Thyroid gland (tissue), 4 donors: ENCODE data around the gene NIP7. TPM values are rescaled to one million over a fixed set of nuclear protein-coding genes. Genes with fewer than 3 reads are reported as not detected.

Experiments
- DNase-seq, 2 donors: peaks; one replicate each; pipeline ENCODE4 v3.0.0-alpha.2; 2019
- H3K27ac ChIP-seq, 3 donors: fragments of 200-600 bp; sonication (generic); 1 replicate in 2 of 3; 2 replicates in 1 of 3; pipeline ENCODE4 v1.5.1; 2016 to 2019; ENCODE audit warnings: mild to moderate bottlenecking in 1 of 3, moderate library complexity in 1 of 3
- H3K27me3 ChIP-seq: fragments of 200-600 bp; sonication (generic); one replicate; pipeline ENCODE4 v1.5.1; 2019
- H3K36me3 ChIP-seq, 2 donors: fragments of 200-600 bp; sonication (generic); one replicate each; pipeline ENCODE4 v1.5.1; 2016 to 2019
- H3K4me1 ChIP-seq, 2 donors: fragments of 200-600 bp; sonication (generic); one replicate each; pipeline ENCODE4 v1.5.1; 2017 to 2019
- H3K4me3 ChIP-seq, 3 donors: fragments of 200-600 bp; sonication (generic); replicated peaks in 1 of 3; 1 replicate in 2 of 3; 2 replicates in 1 of 3; pipeline ENCODE4 v1.5.1; 2016; ENCODE audit warnings: mild to moderate bottlenecking in 1 of 3
- H3K9me3 ChIP-seq: fragments of 200-600 bp; sonication (generic); one replicate; pipeline ENCODE4 v1.5.1; 2017
- POLR2A ChIP-seq, 2 donors: fragments of 450-650 bp; IDR thresholded peaks; one replicate each; pipeline ENCODE4 v1.6.1; 2017; ENCODE audit warnings: antibody characterized with exemption in 2 of 2, mild to moderate bottlenecking in 2 of 2, moderate library complexity in 1 of 2
- WGBS, 2 donors: methylation state at CpG; one replicate each; pipeline ENCODE4 v1.1.5; 2017; 5-methylcytosine and 5-hydroxymethylcytosine counted together
- intact Hi-C: fragments of 100-400 bp; cut with DNase I; formaldehyde crosslinking; loops from one replicate; pipeline ENCODE4 v1.15.1; 2023
- total RNA-seq, 4 donors: library from RNA; depleted of rRNA; stranded (reverse); fragments of >200 nt; gene quantifications; one replicate each; pipeline ENCODE4 v1.2.3, GENCODE V29; 2016
- TF ChIP-seq, protein P1 (sequence below), 6 experiments: fragments of 200-600 bp in 3 of 6; fragments of 450-650 bp in 3 of 6; sonication (generic) in 3 of 6; IDR thresholded peaks; one replicate each; pipeline ENCODE4 v1.5.1; 2016 to 2019; ENCODE audit warnings: antibody characterized with exemption in 6 of 6, mild to moderate bottlenecking in 2 of 6, inconsistent platforms in 1 of 6, moderate library complexity in 1 of 6

The NIP7 gene
- total RNA-seq, 4 donors from 2014 or later, result 9.8 to 17.5 (median 14.7) TPM

DNA sequence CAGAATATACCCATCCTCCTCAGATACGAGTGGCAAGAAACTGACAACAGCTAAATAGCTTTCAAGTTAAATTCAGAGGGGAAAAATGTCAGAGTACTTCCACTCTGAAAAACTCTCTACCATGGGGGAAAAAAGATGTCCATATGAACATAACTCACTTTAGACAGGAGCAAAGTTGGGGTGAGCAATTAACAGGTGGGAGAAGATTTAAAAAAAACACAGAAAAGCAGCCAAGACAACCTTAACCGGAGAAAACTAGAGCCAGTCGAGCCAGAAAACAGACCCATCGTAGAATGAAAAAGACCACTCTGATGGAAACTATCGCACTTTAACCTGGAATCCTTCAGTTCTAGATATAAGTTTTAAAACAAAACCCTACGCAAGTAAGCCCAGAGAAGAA, 45.4 kb downstream of the NIP7 start:
- peak overlapping the region; percentile 19 to 74 (median 23) for H3K4me3 ChIP-seq
- TF ChIP-seq, protein P1, sequence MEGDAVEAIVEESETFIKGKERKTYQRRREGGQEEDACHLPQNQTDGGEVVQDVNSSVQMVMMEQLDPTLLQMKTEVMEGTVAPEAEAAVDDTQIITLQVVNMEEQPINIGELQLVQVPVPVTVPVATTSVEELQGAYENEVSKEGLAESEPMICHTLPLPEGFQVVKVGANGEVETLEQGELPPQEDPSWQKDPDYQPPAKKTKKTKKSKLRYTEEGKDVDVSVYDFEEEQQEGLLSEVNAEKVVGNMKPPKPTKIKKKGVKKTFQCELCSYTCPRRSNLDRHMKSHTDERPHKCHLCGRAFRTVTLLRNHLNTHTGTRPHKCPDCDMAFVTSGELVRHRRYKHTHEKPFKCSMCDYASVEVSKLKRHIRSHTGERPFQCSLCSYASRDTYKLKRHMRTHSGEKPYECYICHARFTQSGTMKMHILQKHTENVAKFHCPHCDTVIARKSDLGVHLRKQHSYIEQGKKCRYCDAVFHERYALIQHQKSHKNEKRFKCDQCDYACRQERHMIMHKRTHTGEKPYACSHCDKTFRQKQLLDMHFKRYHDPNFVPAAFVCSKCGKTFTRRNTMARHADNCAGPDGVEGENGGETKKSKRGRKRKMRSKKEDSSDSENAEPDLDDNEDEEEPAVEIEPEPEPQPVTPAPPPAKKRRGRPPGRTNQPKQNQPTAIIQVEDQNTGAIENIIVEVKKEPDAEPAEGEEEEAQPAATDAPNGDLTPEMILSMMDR (IDR thresholded peaks at IDR 0.05), result no peak
- TF ChIP-seq POLR2A (IDR thresholded peaks at IDR 0.05), result no peak
- H3K36me3 ChIP-seq, result peaks cover 12 to 22% of the 10 kb centered on the region in 2 donors
- no peak for DNase-seq
- WGBS, 2 donors, result 7 to 8% methylated on average over 6 of the region's 6 CpGs
- intact Hi-C loops, result loop anchor here (10.0 kb wide), 1 partner anchor 50 kb away; the partner anchor contains the start of genes COG8, NIP7 and PDF
- no peaks in the 10 kb centered on the region for H3K9me3 ChIP-seq
- peak overlapping the region; percentile 63 to 91 (median 86) for H3K27ac ChIP-seq
- H3K4me1 ChIP-seq, result peaks cover 8 to 9% of the 10 kb centered on the region in 2 donors
- H3K27me3 ChIP-seq, result no peaks in the 10 kb centered on the region

DNA sequence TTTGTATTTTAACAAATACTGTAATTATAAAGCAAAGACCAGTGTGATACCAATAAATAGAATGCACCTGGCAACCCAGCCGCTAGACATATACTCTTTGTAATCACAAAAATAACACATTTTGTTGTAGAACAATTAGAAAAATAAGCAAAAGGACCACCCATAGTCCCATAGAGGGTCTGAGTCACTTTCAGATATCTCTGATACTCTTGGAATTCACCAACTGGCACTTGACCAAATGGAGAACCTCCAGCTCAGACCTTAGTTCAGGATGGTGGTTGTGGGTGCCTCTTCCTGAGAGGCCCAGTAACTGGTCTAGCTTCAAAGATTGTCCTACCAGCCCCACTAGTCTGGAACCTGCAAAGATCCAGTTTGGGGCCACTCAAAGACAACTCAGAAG, 47.0 kb downstream of the NIP7 start:
- TF ChIP-seq POLR2A (IDR thresholded peaks at IDR 0.05), result no peak
- TF ChIP-seq, protein P1 (IDR thresholded peaks at IDR 0.05), result no peak
- Histone ChIP-seq H3K27ac (no peak overlapping the region), H3K4me3 (no peak overlapping the region), H3K9me3 (no peaks in the 10 kb centered on the region), H3K27me3 (no peaks in the 10 kb centered on the region), H3K36me3 (peaks cover 8 to 11% of the 10 kb centered on the region in 2 donors), H3K4me1 (peaks cover 8 to 9% of the 10 kb centered on the region in 2 donors)
- intact Hi-C loops, result loop anchor here (10.0 kb wide), 1 partner anchor 52 kb away; the partner anchor contains the start of genes COG8, NIP7 and PDF
- DNase-seq, result no peak
- WGBS, 2 donors, result 83 to 91% methylated on average over 1 of the region's 1 CpG

Other genes with a start within 250 kb of the NIP7 start
- 1 to 10 TPM; 3.5 to 9.1 (median 7.5) TPM for gene HAS3, start 234.1 kb upstream of the NIP7 start, total RNA-seq
- gene CHTF8, start 207.2 kb upstream of the NIP7 start, total RNA-seq, result 100 to 1,000 TPM in 3 of 4 donors, 10 to 100 TPM in 1; 95.8 to 124 (median 104) TPM
- gene UTP4, start 207.1 kb upstream of the NIP7 start, total RNA-seq, result 10 to 100 TPM; 22.4 to 33.1 (median 24.1) TPM
- 10 to 100 TPM; 58.0 to 99.5 (median 96.7) TPM for gene SNTB2, start 152.6 kb upstream of the NIP7 start, total RNA-seq
- 10 to 100 TPM; 33.5 to 47.5 (median 43.2) TPM for gene VPS4A, start 28.4 kb upstream of the NIP7 start, total RNA-seq
- 10 to 100 TPM; 35.2 to 57.0 (median 51.0) TPM for gene PDF, start 9.2 kb upstream of the NIP7 start, total RNA-seq
- 10 to 100 TPM; 63.3 to 84.2 (median 74.7) TPM for gene COG8, start 208 bp upstream of the NIP7 start, total RNA-seq
- gene TMED6, start 12.0 kb downstream of the NIP7 start, total RNA-seq, result 1 to 10 TPM in 1 of 4 donors, not detected in 3; 4.1 TPM
- gene TERF2, start 46.2 kb downstream of the NIP7 start, total RNA-seq, result 100 to 1,000 TPM in 1 of 4 donors, 10 to 100 TPM in 3; 19.8 to 110 (median 26.6) TPM
- gene CYB5B, start 84.8 kb downstream of the NIP7 start, total RNA-seq, result 10 to 100 TPM; 40.4 to 61.5 (median 50.4) TPM
- 100 to 1,000 TPM in 2 of 4 donors, 10 to 100 TPM in 2; 76.1 to 122 (median 102) TPM for gene NFAT5, start 226.2 kb downstream of the NIP7 start, total RNA-seq